GM18505 (cell line): Measurements from ENCODE around the gene SMIM24.
"Not testable (repeated sequence)": the region's sequence is repeated elsewhere in the genome, so short reads cannot be mapped to it uniquely, and the experiment has no call there.

Source experiments
- ATAC-seq: cut with Tn5 transposase; IDR thresholded peaks from one replicate; pipeline ENCODE4 v1.9.1; 2021; ENCODE audit not compliant: unreplicated experiment
- POLR2A ChIP-seq: IDR thresholded peaks from 4 replicates; pipeline ENCODE4 v1.6.1; 2011; ENCODE audit warnings: borderline replicate concordance; ENCODE audit not compliant: insufficient read depth, insufficient read length; ENCODE audit errors: extremely low read depth

SMIM24 gene

GRCh38 chr19:3457528-3458228 is 22.6 kb downstream of the SMIM24 start:
- ATAC-seq: no peak
- TF ChIP-seq POLR2A: no peak

- ATAC-seq: no peak
- no peak for TF ChIP-seq POLR2A
Measured at GRCh38 chr19:3456925-3457527, 23.3 kb downstream of the SMIM24 start.

GRCh38 chr19:3455960-3456601 is 24.2 kb downstream of the SMIM24 start:
- no peak for ATAC-seq
- no peak for TF ChIP-seq POLR2A

- TF ChIP-seq POLR2A: no peak
- ATAC-seq: no peak
Measured at GRCh38 chr19:3455393-3455955, 24.9 kb downstream of the SMIM24 start.

- TF ChIP-seq POLR2A: no peak
- ATAC-seq: no peak
Measured at GRCh38 chr19:3454656-3455392, 25.5 kb downstream of the SMIM24 start.

- no peak for TF ChIP-seq POLR2A
- no peak for ATAC-seq
Measured at GRCh38 chr19:3453840-3454239, 26.5 kb downstream of the SMIM24 start.

GRCh38 chr19:3452942-3453214 is 27.4 kb downstream of the SMIM24 start:
- not testable (repeated sequence) for ATAC-seq

- TF ChIP-seq POLR2A: no peak
- ATAC-seq: no peak
Measured at GRCh38 chr19:3452171-3452941, 28.0 kb downstream of the SMIM24 start.

GRCh38 chr19:3451451-3451866 is 28.9 kb downstream of the SMIM24 start:
- ATAC-seq: no peak
- TF ChIP-seq POLR2A: no peak

GRCh38 chr19:3450796-3451411 is 29.4 kb downstream of the SMIM24 start:
- no peak for TF ChIP-seq POLR2A
- no peak for ATAC-seq

GRCh38 chr19:3448616-3449334 is 31.6 kb downstream of the SMIM24 start:
- TF ChIP-seq POLR2A: no peak
- no peak for ATAC-seq

- ATAC-seq: not testable (repeated sequence)
Measured at GRCh38 chr19:3446657-3447056, 33.7 kb downstream of the SMIM24 start.
